Measurements from ENCODE around the gene VAMP7.

DNA sequence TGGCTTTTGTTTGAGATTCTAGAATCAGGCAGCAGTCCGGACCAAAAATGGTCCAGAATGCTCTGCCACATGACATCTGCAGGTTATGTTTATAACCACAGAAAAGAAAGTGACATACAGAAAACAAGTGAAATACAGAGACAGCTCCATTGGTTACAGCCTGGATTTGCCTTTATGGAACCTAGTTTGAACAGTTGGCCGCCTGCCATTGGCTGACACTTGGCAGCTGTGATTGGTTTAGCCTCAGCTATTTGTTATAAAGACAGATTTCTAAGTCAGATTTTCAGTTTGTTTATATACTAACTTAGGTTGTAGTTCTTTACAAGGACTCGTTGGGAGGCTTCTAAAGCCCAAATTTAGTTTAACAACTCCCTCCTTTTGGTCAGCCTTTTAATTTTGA lies 75.5 kb downstream of the VAMP7 start:
- TF ChIP-seq, protein P1, sequence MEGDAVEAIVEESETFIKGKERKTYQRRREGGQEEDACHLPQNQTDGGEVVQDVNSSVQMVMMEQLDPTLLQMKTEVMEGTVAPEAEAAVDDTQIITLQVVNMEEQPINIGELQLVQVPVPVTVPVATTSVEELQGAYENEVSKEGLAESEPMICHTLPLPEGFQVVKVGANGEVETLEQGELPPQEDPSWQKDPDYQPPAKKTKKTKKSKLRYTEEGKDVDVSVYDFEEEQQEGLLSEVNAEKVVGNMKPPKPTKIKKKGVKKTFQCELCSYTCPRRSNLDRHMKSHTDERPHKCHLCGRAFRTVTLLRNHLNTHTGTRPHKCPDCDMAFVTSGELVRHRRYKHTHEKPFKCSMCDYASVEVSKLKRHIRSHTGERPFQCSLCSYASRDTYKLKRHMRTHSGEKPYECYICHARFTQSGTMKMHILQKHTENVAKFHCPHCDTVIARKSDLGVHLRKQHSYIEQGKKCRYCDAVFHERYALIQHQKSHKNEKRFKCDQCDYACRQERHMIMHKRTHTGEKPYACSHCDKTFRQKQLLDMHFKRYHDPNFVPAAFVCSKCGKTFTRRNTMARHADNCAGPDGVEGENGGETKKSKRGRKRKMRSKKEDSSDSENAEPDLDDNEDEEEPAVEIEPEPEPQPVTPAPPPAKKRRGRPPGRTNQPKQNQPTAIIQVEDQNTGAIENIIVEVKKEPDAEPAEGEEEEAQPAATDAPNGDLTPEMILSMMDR (IDR thresholded peaks at IDR 0.05; ENCODE audit: insufficient read depth, low read length, poor library complexity, severe bottlenecking) = no peak
- no peak for TF ChIP-seq EZH2phosphoT487 (conservative IDR thresholded peaks at IDR 0.05; ENCODE audit: low read length)

Data from SU-DHL-6 (cell line).